Measurements from ENCODE around the gene SATB2.

SATB2 gene

GRCh38 chr2:199261239-199261638 is 196.5 kb downstream of the SATB2 start:
- ATAC-seq: no peak
- TF ChIP-seq PPARA (CRISPR knock-in tag; IDR thresholded peaks at IDR 0.05; ENCODE audit: borderline replicate concordance) (no peak), TSHZ2 (CRISPR knock-in tag; IDR thresholded peaks at IDR 0.05) (no peak), ZNF8 (CRISPR knock-in tag; IDR thresholded peaks at IDR 0.05) (no peak), ZNF70 (CRISPR knock-in tag; IDR thresholded peaks at IDR 0.05) (no peak), ESRRG (CRISPR knock-in tag; IDR thresholded peaks at IDR 0.05) (no peak), OSR1 (CRISPR knock-in tag; IDR thresholded peaks at IDR 0.05) (no peak), ZFP3 (CRISPR knock-in tag; IDR thresholded peaks at IDR 0.05) (no peak), ZNF565 (CRISPR knock-in tag; conservative IDR thresholded peaks at IDR 0.05; ENCODE audit: low read depth) (no peak), ISL1 (CRISPR knock-in tag; IDR thresholded peaks at IDR 0.05) (no peak), ZFP30 (CRISPR knock-in tag; IDR thresholded peaks at IDR 0.05) (no peak), TOX (CRISPR knock-in tag; IDR thresholded peaks at IDR 0.05; ENCODE audit: borderline replicate concordance) (no peak)

- ATAC-seq: no peak
Observed at GRCh38 chr2:199259671-199260070, 198.1 kb downstream of the SATB2 start.

More at GRCh38 chr2:199259671-199260070, 198.1 kb downstream of the SATB2 start:
- no peak for TF ChIP-seq CSDC2 (CRISPR knock-in tag; IDR thresholded peaks at IDR 0.05)
- no peak for TF ChIP-seq RARB (CRISPR knock-in tag; IDR thresholded peaks at IDR 0.05)
- TF ChIP-seq ZFP30 (CRISPR knock-in tag; IDR thresholded peaks at IDR 0.05): no peak
- no peak for TF ChIP-seq ARNTL (CRISPR knock-in tag; IDR thresholded peaks at IDR 0.05; ENCODE audit: borderline replicate concordance, low read depth)
- no peak for TF ChIP-seq SNAI2 (CRISPR knock-in tag; IDR thresholded peaks at IDR 0.05)
- TF ChIP-seq CSRNP3 (CRISPR knock-in tag; IDR thresholded peaks at IDR 0.05): no peak
- no peak for TF ChIP-seq ZC3H10 (CRISPR knock-in tag; IDR thresholded peaks at IDR 0.05)
- no peak for TF ChIP-seq ZFP3 (CRISPR knock-in tag; IDR thresholded peaks at IDR 0.05)
- no peak for TF ChIP-seq OSR1 (CRISPR knock-in tag; IDR thresholded peaks at IDR 0.05)
- no peak for TF ChIP-seq TSHZ2 (CRISPR knock-in tag; IDR thresholded peaks at IDR 0.05)
- no peak for TF ChIP-seq POU6F1 (CRISPR knock-in tag; IDR thresholded peaks at IDR 0.05; ENCODE audit: borderline replicate concordance, low read depth)
- TF ChIP-seq PATZ1 (CRISPR knock-in tag; IDR thresholded peaks at IDR 0.05; ENCODE audit: borderline replicate concordance): no peak
- TF ChIP-seq GLIS3 (CRISPR knock-in tag; IDR thresholded peaks at IDR 0.05): no peak
- TF ChIP-seq ZNF70 (CRISPR knock-in tag; IDR thresholded peaks at IDR 0.05): no peak

All from SK-N-SH treated with all-trans-retinoic acid at 6 μM for 48 hours (cell line).